GOT3 (cell line): Measurements from ENCODE around the gene CAPN5.

Source experiments
- DNase-seq: peaks from one replicate; lab custom pipeline; 2025; ENCODE audit warnings: mixed read lengths; lab: John Stamatoyannopoulos, UW

The CAPN5 gene

GRCh38 chr11:77151804-77152509, 85.2 kb downstream of the CAPN5 start:
- no peak for DNase-seq

- no peak for DNase-seq
Observed at GRCh38 chr11:77152846-77153245, 86.1 kb downstream of the CAPN5 start.

GRCh38 chr11:77153276-77154185, 86.8 kb downstream of the CAPN5 start:
- DNase-seq = no peak

- no peak for DNase-seq
Observed at GRCh38 chr11:77154381-77155081, 87.8 kb downstream of the CAPN5 start.

GRCh38 chr11:77155082-77155475, 88.3 kb downstream of the CAPN5 start:
- no peak for DNase-seq

- no peak for DNase-seq
Observed at GRCh38 chr11:77155556-77156130, 88.9 kb downstream of the CAPN5 start.

GRCh38 chr11:77156396-77157195, 89.8 kb downstream of the CAPN5 start:
- DNase-seq = no peak

GRCh38 chr11:77158041-77158695, 91.4 kb downstream of the CAPN5 start:
- DNase-seq = no peak

- no peak for DNase-seq
Observed at GRCh38 chr11:77159219-77159936, 92.6 kb downstream of the CAPN5 start.

GRCh38 chr11:77159937-77160495, 93.2 kb downstream of the CAPN5 start:
- no peak for DNase-seq

- no peak for DNase-seq
Observed at GRCh38 chr11:77163271-77163670, 96.5 kb downstream of the CAPN5 start.

GRCh38 chr11:77165066-77165465, 98.3 kb downstream of the CAPN5 start:
- no peak for DNase-seq

- no peak for DNase-seq
Observed at GRCh38 chr11:77166021-77166420, 99.2 kb downstream of the CAPN5 start.

GRCh38 chr11:77167111-77167626, 100.4 kb downstream of the CAPN5 start:
- no peak for DNase-seq

- DNase-seq = no peak
Observed at GRCh38 chr11:77167791-77168190, 101.0 kb downstream of the CAPN5 start.

GRCh38 chr11:77170107-77170506, 103.3 kb downstream of the CAPN5 start:
- no peak for DNase-seq

- DNase-seq = no peak
Observed at GRCh38 chr11:77171254-77171653, 104.5 kb downstream of the CAPN5 start.

- no peak for DNase-seq
Observed at GRCh38 chr11:77171885-77172665, 105.3 kb downstream of the CAPN5 start.

- DNase-seq = no peak
Observed at GRCh38 chr11:77172666-77172982, 105.9 kb downstream of the CAPN5 start.
